HepG2 (cell line): ENCODE measurements around the gene DNASE2. TPM values are rescaled to one million over a fixed set of nuclear protein-coding genes. Genes with fewer than 3 reads are reported as not detected.

ENCODE experiments used
- CBX5 ChIP-seq: sonication (generic); formaldehyde crosslinking; IDR thresholded peaks from 2 replicates; pipeline ENCODE4 v1.4.0; 2020; ENCODE audit warnings: missing genetic modification reagents, borderline replicate concordance
- HDAC2 ChIP-seq: sonication (generic); formaldehyde crosslinking; IDR thresholded peaks from 2 replicates; pipeline ENCODE4 v1.4.0; 2020; ENCODE audit warnings: missing genetic modification reagents
- HMGA1 ChIP-seq: sonication (generic); formaldehyde crosslinking; conservative IDR thresholded peaks from 2 replicates; pipeline ENCODE4 v1.4.0; 2020; ENCODE audit warnings: missing genetic modification reagents
- HNF4A ChIP-seq: sonication (generic); formaldehyde crosslinking; IDR thresholded peaks from 2 replicates; pipeline ENCODE4 v1.4.0; 2020; ENCODE audit warnings: missing genetic modification reagents
- KAT8 ChIP-seq: IDR thresholded peaks from 2 replicates; pipeline ENCODE4 v1.6.1; 2016; ENCODE audit warnings: missing genetic modification reagents, missing compliant biosample characterization
- PHF20 ChIP-seq: sonication (generic); formaldehyde crosslinking; IDR thresholded peaks from 2 replicates; pipeline ENCODE4 v1.5.0; 2020; ENCODE audit warnings: mild to moderate bottlenecking, missing genetic modification reagents
- SMYD3 ChIP-seq: sonication (generic); formaldehyde crosslinking; IDR thresholded peaks from 2 replicates; pipeline ENCODE4 v1.8.1; 2023; ENCODE audit warnings: mild to moderate bottlenecking, missing genetic modification reagents
- ZNF292 ChIP-seq: sonication (generic); formaldehyde crosslinking; IDR thresholded peaks from 2 replicates; pipeline ENCODE4 v1.8.1; 2022; ENCODE audit warnings: mild to moderate bottlenecking, low read depth, missing genetic modification reagents, borderline replicate concordance
- ZNF354B ChIP-seq: sonication (generic); formaldehyde crosslinking; IDR thresholded peaks from 2 replicates; pipeline ENCODE4 v1.8.0; 2022; ENCODE audit warnings: mild to moderate bottlenecking, missing genetic modification reagents
- ZNF576 ChIP-seq: sonication (generic); formaldehyde crosslinking; IDR thresholded peaks from 2 replicates; pipeline ENCODE4 v1.4.0; 2020; ENCODE audit warnings: mild to moderate bottlenecking, missing genetic modification reagents
- ZNF629 ChIP-seq: sonication (generic); formaldehyde crosslinking; conservative IDR thresholded peaks from 2 replicates; pipeline ENCODE4 v1.5.0; 2020; ENCODE audit warnings: missing genetic modification reagents
- ZNF780A ChIP-seq: sonication (generic); formaldehyde crosslinking; IDR thresholded peaks from 2 replicates; pipeline ENCODE4 v1.8.0; 2022; ENCODE audit warnings: mild to moderate bottlenecking, missing genetic modification reagents, moderate library complexity
- ZSCAN30 ChIP-seq: sonication (generic); formaldehyde crosslinking; IDR thresholded peaks from 2 replicates; pipeline ENCODE4 v1.5.0; 2020; ENCODE audit warnings: mild to moderate bottlenecking, missing genetic modification reagents
- polyA plus RNA-seq, 8 experiments: library from polyadenylated mRNA; depleted of rRNA in 3 of 8; stranded (reverse) in 7 of 8; unstranded in 1 of 8; fragments of >200 nt; fragmentation: Illumina TruSeq in 4 of 8; extraction: Trizol in 4 of 8; gene quantifications; 2 replicates each; pipeline versions ENCODE4 v1.2.1 to v1.2.3, GENCODE V29; 2011 to 2016; ENCODE audit warnings: low read depth in 4 of 8, missing spikeins in 1 of 8, mixed read lengths in 1 of 8; ENCODE audit not compliant: insufficient read depth in 1 of 8
- total RNA-seq, 5 experiments: library from RNA; depleted of rRNA; stranded (reverse); fragments of >200 nt; fragmentation: Illumina TruSeq; extraction: Trizol; gene quantifications; 2 replicates each; pipeline ENCODE4 v1.2.3, GENCODE V29; 2016; ENCODE audit warnings: low read depth in 1 of 5
- TF ChIP-seq, protein P1 (sequence below): sonication (generic); formaldehyde crosslinking; IDR thresholded peaks from 2 replicates; pipeline ENCODE4 v1.5.0; 2020; ENCODE audit warnings: mild to moderate bottlenecking, missing genetic modification reagents
- TF ChIP-seq, protein P2 (sequence below): sonication (generic); formaldehyde crosslinking; IDR thresholded peaks from 2 replicates; pipeline ENCODE4 v1.4.0; 2020; ENCODE audit warnings: missing genetic modification reagents, borderline replicate concordance
- TF ChIP-seq, protein P3 (sequence below): sonication (generic); formaldehyde crosslinking; IDR thresholded peaks from 2 replicates; pipeline ENCODE4 v1.4.0; 2020; ENCODE audit warnings: mild to moderate bottlenecking, missing genetic modification reagents
- TF ChIP-seq, protein P4 (sequence below): sonication (generic); formaldehyde crosslinking; IDR thresholded peaks from 2 replicates; pipeline ENCODE4 v1.4.0; 2020; ENCODE audit warnings: missing genetic modification reagents

Gene DNASE2
- total and polyA plus RNA-seq, 2 of the 13 experiments (the other 11 are each of a cell fraction or from before 2014, with no cell fraction given), result 7.5 to 16.2 TPM

GRCh38 chr19:12847159-12848139 is 33.8 kb downstream of the DNASE2 start (continued):
- 0 out of 2 replicates have a peak, but pooled peaks have one; percentile 14 for TF ChIP-seq HDAC2 (CRISPR knock-in tag)
- no peak for TF ChIP-seq ZNF292 (CRISPR knock-in tag)
- 0 out of 2 replicates have a peak, but pooled peaks have one; percentile 27 for TF ChIP-seq KAT8 (CRISPR knock-in tag)
- no peak for TF ChIP-seq SMYD3 (CRISPR knock-in tag)
- TF ChIP-seq ZNF629, result no peak
- TF ChIP-seq, protein P1, sequence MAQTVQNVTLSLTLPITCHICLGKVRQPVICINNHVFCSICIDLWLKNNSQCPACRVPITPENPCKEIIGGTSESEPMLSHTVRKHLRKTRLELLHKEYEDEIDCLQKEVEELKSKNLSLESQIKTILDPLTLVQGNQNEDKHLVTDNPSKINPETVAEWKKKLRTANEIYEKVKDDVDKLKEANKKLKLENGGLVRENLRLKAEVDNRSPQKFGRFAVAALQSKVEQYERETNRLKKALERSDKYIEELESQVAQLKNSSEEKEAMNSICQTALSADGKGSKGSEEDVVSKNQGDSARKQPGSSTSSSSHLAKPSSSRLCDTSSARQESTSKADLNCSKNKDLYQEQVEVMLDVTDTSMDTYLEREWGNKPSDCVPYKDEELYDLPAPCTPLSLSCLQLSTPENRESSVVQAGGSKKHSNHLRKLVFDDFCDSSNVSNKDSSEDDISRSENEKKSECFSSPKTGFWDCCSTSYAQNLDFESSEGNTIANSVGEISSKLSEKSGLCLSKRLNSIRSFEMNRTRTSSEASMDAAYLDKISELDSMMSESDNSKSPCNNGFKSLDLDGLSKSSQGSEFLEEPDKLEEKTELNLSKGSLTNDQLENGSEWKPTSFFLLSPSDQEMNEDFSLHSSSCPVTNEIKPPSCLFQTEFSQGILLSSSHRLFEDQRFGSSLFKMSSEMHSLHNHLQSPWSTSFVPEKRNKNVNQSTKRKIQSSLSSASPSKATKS (CRISPR knock-in tag), result no peak
- TF ChIP-seq ZNF576 (CRISPR knock-in tag), result no peak
- TF ChIP-seq, protein P2, sequence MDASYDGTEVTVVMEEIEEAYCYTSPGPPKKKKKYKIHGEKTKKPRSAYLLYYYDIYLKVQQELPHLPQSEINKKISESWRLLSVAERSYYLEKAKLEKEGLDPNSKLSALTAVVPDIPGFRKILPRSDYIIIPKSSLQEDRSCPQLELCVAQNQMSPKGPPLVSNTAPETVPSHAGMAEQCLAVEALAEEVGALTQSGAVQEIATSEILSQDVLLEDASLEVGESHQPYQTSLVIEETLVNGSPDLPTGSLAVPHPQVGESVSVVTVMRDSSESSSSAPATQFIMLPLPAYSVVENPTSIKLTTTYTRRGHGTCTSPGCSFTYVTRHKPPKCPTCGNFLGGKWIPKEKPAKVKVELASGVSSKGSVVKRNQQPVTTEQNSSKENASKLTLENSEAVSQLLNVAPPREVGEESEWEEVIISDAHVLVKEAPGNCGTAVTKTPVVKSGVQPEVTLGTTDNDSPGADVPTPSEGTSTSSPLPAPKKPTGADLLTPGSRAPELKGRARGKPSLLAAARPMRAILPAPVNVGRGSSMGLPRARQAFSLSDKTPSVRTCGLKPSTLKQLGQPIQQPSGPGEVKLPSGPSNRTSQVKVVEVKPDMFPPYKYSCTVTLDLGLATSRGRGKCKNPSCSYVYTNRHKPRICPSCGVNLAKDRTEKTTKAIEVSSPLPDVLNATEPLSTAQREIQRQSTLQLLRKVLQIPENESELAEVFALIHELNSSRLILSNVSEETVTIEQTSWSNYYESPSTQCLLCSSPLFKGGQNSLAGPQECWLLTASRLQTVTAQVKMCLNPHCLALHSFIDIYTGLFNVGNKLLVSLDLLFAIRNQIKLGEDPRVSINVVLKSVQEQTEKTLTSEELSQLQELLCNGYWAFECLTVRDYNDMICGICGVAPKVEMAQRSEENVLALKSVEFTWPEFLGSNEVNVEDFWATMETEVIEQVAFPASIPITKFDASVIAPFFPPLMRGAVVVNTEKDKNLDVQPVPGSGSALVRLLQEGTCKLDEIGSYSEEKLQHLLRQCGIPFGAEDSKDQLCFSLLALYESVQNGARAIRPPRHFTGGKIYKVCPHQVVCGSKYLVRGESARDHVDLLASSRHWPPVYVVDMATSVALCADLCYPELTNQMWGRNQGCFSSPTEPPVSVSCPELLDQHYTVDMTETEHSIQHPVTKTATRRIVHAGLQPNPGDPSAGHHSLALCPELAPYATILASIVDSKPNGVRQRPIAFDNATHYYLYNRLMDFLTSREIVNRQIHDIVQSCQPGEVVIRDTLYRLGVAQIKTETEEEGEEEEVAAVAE (CRISPR knock-in tag), result no peak
- no peak for TF ChIP-seq ZSCAN30
- TF ChIP-seq ZNF354B (CRISPR knock-in tag), result no peak
- no peak for TF ChIP-seq PHF20 (CRISPR knock-in tag)
- TF ChIP-seq, protein P3, sequence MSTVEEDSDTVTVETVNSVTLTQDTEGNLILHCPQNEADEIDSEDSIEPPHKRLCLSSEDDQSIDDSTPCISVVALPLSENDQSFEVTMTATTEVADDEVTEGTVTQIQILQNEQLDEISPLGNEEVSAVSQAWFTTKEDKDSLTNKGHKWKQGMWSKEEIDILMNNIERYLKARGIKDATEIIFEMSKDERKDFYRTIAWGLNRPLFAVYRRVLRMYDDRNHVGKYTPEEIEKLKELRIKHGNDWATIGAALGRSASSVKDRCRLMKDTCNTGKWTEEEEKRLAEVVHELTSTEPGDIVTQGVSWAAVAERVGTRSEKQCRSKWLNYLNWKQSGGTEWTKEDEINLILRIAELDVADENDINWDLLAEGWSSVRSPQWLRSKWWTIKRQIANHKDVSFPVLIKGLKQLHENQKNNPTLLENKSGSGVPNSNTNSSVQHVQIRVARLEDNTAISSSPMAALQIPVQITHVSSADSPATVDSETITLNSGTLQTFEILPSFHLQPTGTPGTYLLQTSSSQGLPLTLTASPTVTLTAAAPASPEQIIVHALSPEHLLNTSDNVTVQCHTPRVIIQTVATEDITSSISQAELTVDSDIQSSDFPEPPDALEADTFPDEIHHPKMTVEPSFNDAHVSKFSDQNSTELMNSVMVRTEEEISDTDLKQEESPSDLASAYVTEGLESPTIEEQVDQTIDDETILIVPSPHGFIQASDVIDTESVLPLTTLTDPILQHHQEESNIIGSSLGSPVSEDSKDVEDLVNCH (CRISPR knock-in tag), result no peak
- no peak for TF ChIP-seq ZNF780A (CRISPR knock-in tag)
- TF ChIP-seq CBX5 (CRISPR knock-in tag), result no peak
- TF ChIP-seq, protein P4, sequence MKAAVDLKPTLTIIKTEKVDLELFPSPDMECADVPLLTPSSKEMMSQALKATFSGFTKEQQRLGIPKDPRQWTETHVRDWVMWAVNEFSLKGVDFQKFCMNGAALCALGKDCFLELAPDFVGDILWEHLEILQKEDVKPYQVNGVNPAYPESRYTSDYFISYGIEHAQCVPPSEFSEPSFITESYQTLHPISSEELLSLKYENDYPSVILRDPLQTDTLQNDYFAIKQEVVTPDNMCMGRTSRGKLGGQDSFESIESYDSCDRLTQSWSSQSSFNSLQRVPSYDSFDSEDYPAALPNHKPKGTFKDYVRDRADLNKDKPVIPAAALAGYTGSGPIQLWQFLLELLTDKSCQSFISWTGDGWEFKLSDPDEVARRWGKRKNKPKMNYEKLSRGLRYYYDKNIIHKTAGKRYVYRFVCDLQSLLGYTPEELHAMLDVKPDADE, result no peak
- no peak for TF ChIP-seq HMGA1 (CRISPR knock-in tag)
- no peak for TF ChIP-seq HNF4A (CRISPR knock-in tag)
